A172 (cell line): Measurements from ENCODE around the gene JMJD6. TPM values are rescaled to one million over a fixed set of nuclear protein-coding genes. Genes with fewer than 3 reads are reported as not detected.
"Not testable (repeated sequence)": the region's sequence is repeated elsewhere in the genome, so short reads cannot be mapped to it uniquely, and the experiment has no call there.

Experiments
- DNase-seq: peaks from one replicate; pipeline ENCODE4 v3.0.0-alpha.2; 2015; ENCODE audit warnings: low spot score
- total RNA-seq: library from RNA; depleted of rRNA; stranded (reverse); fragments of >200 nt; shearing (Covaris generic); gene quantifications from 2 replicates; pipeline ENCODE4 v1.2.3, GENCODE V29; 2014

The JMJD6 gene
- total RNA-seq, 1 experiment from 2014 or later = 46.8 TPM

DNA sequence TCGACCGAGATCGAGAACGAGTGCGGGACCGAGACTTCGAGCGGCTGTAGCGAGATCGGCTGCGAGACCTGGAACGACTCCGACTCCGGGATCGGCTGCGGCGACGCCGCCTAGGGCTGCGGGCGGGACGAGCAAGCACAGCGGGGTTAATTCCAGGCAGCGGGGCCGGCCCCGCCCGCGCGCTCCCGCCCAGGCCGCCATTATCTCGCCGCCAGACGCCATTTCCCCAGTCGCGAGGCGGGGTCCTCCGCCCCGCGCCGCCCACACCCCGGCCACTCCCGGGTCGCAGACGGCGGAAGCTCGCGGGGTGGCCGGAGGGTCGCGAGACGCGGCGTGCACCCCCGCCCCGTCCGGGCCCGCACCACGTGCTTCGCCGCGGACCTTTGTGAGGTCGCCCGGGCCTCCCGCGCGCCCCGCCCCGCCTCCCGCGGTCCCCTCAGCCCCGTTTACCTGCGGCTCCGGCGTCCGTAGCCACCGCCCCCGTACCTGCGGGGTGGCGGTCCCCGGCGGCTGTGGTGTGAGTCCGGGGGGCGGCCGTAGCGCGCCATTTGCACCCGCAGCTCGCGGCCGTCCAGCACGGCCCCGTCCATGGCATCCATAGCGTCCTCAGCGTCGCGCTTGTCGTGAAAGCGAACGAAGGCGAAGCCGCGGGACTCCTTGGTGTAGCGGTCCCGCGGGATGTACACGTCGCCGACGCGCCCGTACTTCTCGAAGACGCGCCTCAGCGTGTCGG is 10.1 kb upstream of the JMJD6 start:
- DNase-seq = peak; percentile 36

DNA sequence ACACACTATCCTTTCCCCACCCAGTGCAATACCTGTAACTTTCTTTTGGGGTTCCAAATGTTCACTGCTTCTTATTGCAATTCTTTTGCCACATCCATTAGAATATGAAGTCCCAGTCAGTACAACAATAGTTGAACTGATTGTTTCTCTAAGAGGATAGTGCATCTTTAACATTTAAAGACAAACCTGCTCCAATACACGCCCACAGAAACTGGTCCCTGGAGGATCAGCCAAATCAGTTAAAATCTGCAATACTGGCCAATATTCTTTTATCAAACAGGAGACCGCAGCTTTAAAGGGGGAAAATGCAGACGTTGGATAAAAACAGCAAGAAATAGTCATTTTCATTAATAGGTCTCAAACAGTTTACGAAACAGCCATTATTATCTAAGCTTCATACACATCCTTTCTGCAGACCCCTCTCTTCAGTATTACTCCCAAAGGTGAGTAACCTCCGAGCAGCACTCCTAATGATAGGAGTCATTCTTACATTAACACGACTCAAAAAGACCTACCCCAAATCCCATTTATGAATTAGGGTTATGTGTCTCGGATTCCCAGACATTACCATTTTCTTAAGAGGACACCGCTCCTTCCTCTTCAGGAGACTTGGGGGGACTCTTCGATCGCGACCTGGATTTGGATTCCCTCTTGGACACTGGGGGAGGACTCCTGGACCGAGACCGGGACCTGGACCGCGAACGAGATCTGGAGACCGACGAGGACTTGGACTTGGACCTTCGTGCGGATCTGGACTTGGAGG is 9.4 kb upstream of the JMJD6 start:
- no peak for DNase-seq

DNA sequence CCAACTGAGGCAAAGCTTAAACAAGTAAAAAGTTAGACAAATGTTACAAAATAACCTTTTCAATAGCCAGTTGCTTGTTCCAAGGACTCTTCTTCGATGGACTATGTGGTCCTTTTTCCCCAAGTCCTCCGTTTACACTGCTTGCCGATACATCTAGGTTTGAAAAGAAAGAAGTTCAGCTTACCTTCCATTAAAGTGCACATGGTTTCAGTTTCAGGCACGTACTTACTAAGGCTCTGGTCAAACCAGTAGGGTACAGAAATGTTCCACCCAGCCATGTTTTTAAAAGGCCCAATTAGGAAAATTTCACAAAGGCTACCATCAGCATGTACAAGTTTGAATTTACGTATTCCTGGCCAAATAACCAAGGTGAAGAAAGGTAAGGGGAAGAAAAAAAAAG is 8.6 kb upstream of the JMJD6 start:
- peak; percentile 32 for DNase-seq

DNA sequence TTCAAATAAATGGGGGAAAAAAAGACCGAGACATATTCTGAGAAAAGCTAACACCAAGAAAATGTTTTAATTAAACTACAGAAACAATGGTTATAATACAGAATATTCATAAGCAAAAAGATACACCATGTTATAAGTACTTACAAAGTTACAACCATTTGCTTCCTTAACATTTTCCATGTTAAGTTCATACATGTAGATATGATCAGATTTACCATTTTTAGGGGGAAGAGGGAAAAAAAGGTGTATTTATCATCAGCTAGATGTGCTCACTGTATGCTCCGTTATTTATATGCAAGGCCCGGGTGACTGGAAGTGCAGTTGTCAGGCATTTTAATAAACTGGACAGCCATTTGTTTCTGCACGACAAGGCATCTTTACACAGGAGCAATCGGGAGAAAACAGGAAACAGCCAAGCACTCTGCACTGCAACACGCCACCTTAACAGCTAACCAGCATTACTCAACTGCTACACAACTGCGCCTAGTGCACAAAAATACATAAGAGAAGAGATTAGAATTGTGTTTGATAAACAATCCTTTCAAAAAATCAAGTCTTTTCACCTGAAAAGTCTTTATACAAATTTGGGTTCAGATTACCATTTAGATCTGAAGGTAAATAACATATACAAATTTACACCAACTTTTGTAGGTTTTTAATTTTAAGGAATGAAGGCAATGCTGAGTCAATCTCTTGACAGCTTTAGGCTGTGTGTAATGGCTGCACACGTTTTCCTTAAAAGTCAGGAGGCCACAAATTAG is 7.9 kb upstream of the JMJD6 start:
- DNase-seq = peak; percentile 46

DNA sequence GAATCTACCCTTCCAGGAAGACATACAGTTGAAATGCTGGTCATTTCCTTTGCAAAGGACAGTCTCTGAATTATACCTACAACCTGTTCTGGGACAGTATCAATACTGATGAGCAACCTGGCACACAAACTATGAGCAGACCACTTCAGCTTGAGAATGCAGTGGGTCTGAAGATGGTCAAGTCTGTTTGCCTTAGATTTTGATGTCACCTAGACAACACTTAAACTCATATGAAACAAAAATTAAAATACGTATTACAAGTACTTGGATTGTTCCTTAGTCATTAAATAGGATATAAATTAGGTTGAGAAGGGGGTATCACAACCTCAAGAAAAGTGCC is 7.2 kb upstream of the JMJD6 start:
- no peak for DNase-seq

DNA sequence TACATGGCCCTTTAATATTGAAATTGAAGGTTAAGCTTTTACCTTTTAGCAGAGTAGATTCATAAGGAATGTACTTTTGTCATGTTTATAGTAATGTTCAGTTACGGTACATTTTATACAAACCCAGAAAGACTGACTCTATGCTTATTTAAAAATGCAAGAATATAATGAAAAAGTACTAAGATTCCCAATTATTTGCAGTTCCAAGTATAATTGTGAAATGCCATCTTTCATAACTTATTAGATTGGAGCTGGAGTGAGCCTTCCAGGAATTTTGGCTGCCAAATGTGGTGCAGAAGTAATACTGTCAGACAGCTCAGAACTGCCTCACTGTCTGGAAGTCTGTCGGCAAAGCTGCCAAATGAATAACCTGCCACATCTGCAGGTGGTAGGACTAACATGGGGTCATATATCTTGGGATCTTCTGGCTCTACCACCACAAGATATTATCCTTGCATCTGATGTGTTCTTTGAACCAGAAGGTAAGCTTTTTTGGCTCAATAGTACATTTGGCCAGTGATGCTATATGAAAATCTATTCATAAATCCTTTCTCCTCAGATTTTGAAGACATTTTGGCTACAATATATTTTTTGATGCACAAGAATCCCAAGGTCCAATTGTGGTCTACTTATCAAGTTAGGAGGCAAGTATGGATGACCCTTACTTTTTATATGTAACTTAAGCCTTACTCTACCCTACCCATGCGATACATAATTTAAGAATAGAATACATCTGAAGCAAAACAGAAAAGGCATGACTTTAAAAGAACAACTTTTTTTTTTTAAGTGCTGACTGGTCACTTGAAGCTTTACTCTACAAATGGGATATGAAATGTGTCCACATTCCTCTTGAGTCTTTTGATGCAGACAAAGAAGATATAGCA is 6.6 kb upstream of the JMJD6 start:
- no peak for DNase-seq

DNA sequence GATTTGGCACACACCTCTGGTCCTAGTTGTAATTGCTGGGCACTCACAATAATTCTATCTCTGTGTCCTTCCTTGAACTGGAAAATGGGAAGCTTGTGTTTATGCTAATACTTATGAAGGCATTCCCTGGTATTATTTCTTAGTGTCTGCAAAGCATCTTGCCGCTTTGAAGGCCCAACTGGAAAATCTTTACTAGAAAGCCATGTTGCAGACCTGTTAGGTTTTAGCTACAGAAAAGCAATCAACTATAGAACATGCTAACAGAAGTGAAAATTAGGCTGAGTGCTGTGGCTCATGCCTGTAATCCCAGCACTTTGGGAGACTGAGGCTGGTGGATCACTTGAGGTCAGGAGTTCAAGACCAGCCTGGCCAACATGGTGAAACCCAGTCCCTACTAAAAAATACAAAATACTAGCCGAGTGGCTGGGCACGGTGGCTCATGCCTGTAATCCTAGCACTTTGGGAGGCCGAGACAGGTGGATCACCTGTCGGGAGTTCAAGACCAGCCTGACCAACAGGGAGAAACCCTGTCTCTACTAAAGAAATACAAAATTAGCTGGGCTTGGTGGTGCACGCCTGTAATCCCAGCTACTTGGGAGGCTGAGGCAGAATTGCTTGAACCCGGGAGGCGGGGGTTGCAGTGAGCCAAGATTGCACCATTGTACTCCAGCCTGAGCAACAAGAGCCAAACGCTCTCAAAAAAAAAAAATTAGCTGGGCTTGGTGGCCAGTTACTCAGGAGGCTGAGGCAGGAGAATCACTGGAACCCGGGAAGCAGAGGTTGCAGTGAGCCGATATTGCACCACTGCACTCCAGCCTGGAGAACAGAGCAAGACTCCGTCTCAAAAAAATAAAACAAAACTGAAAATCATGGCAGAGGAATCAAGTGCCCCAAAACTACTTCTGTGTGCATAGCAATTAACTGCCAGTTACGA is 5.7 kb upstream of the JMJD6 start:
- not testable (repeated sequence) for DNase-seq

DNA sequence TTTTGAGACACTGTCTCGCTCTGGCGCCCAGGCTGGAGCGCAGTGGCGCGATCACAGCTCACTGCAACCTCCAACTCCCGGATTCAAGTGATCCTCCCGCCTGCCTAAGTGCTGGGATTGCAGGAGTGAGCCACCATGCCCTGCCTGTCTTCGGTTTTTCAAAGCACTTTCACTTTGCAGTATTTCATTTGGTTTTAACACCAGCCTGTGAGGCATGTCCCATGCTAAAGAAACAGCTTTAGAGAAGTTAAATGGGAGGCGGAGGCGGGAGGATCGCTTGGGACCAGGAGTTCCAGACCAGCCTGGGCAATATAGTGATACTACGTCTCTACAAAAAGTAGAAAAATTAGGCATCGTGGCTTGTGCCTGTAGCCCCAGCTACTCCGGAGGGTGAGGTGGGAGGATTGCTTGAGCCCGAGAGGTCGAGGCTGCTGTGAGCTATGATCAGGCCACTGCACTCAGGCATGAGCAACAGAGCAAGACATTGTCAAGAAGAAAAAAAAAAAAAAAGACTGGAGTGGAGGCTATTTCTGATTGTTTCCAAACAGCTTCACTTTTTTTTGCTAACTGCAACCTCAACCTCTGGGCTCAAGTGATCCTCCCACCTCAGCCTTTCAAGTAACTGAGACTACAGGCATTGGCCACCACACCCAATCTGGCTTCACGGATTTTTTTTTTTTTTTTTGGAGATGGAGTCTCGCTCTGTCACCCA is 1.5 kb upstream of the JMJD6 start:
- DNase-seq = no peak

DNA sequence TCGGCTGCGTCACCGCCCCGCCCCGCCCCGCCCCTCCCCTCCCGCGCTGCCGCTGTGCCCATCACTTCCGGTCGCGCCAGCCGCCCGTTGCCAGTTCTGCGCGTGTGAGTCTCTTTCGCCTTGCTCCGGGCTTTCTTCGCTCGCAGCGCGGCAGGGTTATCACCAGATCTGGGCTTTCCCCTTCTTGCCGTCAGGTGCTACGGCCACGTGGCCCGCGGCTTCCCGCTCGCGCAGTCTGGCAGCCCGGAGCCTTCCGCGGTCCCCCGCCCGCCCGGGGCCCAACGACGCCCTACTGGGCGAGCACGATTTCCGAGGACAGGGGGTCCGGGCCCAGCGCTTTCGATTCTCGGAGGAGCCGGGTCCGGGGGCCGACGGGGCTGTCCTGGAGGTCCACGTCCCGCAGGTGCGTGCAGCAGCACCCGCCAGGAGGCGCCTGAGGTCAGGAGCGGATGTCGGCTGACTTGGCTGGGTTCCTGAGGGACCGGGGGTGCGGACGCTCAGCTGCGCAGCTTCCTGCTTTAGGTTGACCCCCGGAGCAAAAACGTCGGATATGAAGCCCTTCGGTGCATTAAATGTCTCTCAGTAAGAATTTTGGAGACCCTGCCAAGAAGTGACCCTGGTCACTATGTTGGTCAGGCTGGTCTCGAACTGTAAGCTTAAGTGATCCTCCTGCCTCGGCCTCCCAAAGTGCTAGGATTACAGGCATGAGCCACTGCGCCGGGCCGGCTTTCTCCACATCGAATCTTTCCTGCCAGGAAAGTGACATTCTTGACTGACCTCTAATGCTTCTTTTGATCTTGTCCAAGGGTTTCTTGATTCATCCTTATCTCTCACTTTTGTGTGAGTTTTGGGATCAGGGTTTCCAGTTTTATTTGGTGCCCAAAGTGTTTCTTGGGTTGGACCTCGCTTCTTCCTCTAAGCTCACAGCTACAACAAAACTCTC is 641 bp upstream of the JMJD6 start, which contains the start of gene METTL23:
TSS of gene METTL23 (plus strand) at position 64 of the 943 bp plus-strand sequence. CDS start 2,872 bp downstream, outside the sequence.
- peak; percentile 72 for DNase-seq

DNA sequence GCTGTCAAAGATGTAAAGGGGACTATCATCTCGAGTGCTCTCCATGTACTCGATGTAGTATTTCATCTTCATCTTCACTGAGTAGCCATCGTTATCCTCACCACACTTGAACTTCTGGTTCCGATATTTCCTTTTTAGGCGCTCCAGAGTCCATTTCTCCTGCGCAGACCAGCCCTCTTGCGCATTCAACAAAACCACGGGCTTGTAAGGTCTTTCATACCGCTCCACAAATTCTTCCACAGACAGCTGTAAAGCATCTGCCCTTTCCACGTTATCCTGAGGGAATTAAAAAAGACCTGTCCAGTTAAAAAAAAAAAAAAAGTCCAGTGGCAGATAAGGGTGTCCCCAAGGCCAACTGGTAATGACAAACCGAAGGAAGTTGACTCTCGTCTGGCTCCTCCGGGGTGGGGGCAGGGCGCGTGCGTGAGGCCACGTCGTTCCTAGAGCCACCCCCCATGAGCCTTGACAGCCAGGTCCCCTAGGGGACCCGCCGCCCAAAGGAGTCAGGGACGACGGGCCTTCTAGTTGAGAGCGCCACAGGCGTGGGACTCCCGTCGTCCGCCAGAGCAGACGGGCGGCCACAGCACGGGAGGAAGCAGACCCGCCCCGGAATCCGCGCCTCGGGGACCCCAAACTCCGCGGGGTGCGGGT is 701 bp downstream of the JMJD6 start:
- peak; percentile 33 for DNase-seq

DNA sequence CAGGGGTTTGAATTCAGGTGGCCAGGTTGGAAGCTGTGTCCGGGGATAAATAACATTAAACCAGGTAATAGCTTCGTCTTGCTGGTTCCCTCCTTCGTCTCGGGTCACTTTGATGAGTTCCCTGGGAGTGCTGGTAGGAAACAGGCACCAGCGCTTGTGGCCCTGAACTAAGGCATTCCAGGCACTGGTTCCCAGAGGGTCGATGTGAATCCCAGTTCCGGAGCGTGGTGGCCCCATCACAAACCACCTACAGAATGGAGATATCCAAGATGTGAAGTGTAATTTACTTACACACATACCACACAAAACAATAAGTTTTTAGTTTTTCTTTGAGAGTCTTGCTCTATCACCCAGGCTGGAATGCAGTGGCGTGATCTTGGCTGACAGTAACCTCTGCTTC is 2.6 kb downstream of the JMJD6 start:
- DNase-seq = no peak

DNA sequence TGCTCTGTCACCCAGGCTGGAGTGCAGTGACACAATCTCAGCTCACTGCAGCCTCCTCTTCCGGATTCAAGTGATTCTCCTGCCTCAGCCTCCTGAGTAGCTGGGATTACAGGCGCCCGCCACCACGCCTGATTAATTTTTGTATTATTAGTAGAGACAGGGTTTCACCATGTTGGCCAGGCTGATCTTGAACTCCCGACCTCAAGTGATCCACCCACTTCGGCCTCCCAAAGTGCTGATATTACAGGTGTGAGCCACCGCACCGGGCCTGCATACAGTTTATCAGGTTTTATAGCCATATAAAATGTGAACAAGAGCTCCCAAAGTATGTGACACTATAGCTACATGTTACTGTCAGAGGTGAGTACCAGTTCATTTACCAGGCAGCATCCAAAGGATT is 3.4 kb downstream of the JMJD6 start:
- DNase-seq = not testable (repeated sequence)

DNA sequence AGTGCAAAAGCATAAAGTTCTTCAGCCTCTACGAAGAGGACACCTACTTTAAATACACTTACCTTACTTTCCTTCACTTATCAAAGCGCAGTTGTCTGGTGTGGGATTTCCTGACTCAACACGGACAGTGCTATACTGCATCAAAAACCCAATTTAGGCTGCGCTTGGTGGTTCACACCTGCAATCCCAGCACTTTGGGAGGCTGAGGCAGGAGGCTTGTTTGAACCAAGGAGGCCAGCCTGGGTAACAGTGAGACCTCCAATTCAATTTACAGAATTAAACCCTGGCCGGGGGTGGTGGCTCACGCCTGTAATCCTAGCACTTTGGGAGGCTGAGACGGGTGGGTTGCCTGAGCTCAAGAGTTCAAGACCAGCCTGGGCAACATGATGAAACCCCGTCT is 4.1 kb downstream of the JMJD6 start:
- DNase-seq = no peak

DNA sequence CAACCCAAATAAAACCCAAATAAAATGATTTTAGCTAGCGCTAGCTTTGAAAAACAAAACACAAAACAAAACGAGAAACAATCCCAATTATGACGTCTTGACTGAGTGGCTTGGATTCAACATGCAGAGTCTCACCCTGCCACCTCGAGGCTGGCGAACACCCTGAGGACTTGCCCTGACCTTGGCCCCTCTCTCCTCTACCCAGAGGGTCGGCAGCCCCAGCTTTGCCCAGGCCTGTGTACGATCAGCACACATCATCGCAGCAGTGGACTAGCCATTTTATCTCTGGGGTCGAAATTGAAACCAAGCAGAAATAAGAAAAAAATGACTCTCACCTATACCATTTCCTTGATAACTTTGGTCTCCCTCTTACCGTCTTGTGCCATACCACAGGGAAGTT is 4.9 kb downstream of the JMJD6 start:
- DNase-seq = no peak

DNA sequence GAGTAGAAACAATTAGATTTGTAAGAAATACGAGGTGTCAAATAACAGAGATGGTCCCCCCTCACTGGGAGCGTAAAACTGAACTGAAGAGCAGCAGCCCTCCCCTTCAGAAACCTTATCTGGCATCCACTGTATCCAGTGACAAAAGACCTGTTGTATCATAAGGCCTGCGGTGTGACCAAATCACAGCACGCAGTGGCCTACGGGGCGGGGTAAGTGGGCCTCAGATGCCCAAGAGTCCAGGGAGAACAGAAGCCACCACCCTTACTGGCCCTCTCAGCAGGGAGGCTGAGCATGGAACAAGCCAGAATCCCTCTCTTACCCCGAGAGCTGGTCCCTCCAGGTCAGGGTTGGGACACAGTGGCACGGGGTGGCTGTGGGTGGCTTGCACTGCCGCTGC is 5.5 kb downstream of the JMJD6 start:
- DNase-seq = no peak

DNA sequence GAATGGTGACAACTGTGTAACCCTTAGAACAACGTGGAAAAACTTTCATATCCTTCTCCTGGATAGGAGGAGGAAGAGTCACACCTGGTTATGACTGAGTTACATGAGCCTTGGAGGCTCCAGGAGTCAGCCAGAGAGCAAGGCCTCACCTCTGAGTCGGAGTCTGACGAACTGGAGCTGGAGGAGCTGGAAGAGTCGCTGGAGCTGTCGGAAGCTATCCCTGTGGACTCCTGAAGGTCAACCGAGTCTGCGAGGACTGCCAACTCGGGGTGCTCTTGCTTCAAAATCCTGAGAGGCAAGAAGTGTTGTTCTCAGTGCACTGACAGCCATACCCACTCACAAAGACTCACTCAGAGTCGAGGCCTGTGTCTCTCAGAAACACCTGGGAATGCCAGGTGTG is 6.2 kb downstream of the JMJD6 start:
- no peak for DNase-seq

DNA sequence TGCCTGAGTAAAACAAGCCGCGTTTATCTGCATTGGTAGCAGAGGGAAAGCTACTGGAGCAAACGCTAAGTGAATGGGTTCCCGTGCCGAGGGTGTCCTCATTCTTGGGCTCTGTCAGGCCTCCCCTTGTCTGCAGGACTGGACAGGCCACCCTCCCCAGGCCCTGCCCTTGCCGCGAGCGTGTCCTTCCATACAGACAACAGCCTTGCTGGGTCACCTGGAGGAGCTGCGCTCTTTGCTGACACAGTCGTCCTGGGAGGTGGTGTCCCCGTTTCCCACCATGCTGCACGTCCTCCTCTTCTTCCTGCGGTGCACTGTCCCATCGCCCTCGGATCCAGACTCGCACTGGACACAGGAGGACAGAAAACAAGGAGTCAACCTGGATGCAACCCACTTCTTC is 7.9 kb downstream of the JMJD6 start:
- no peak for DNase-seq

DNA sequence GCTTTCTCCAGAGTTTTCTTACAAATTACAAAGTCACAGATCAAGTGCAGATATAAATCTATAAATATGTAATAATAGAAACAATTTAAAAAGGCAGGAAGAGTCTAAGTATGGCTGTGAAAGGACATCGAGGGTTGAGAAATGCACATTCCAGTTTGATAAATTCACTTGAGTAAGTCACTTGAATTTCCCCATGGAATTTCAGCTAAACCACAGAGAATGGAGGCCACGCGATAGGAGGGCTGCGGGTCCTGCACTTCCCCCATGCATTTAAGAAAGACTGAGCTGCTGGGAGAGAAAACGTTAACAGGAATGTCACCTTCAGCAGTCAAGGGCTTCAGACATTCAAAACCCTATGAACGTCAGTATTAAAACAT is 9.6 kb downstream of the JMJD6 start:
- DNase-seq = peak; percentile 80
